GM12878 (cell line): ENCODE measurements around the gene LILRB3. TPM values are rescaled to one million over a fixed set of nuclear protein-coding genes. Genes with fewer than 3 reads are reported as not detected.

Experiments used
- ATAC-seq: fragments of 200-7000 bp; cut with Tn5 transposase; 3 replicates; pipeline ENCODE4 v1.9.1; 2020; ENCODE audit warnings: mild to moderate bottlenecking, moderate library complexity
- BruUV-seq: library from RNA; stranded (reverse); fragments of 400-500 nt; replicated peaks from 2 replicates; lab custom pipeline; 2021; lab: Mats Ljungman, UMichigan
- CTCF ChIA-PET: fragments of 300-600 bp; sonication (Branson Sonifier 250); formaldehyde crosslinking; extraction: SDS; loops from one replicate; lab custom pipeline; 2021; ENCODE audit warnings: inconsistent platforms; lab: Yijun Ruan, JAX
- POLR2A ChIA-PET: fragments of 350-600 bp; formaldehyde crosslinking; extraction: SDS; loops from one replicate; lab custom pipeline; 2021; ENCODE audit warnings: inconsistent platforms; lab: Charles Lee
- RAD21 ChIA-PET: fragments of 300-600 bp; sonication (Branson Sonifier 250); formaldehyde crosslinking; loops from one replicate; lab custom pipeline; 2023; ENCODE audit warnings: antibody characterized with exemption; ENCODE audit not compliant: unreplicated experiment; lab: Charles Lee
- SMC1A ChIA-PET: fragments of 300-600 bp; sonication (Branson Sonifier 250); formaldehyde crosslinking; loops from one replicate; lab custom pipeline; 2023; ENCODE audit not compliant: unreplicated experiment, uncharacterized antibody; lab: Charles Lee
- DNase-seq: peaks from one replicate; pipeline ENCODE4 v3.0.0-alpha.2; 2011; ENCODE audit warnings: low read depth, low spot score
- FAIRE-seq: peaks from 3 replicates; lab custom pipeline; 2011; peaks lifted over from hg19 to GRCh38; lab: Jason Lieb, UNC
- H2AFZ ChIP-seq: 2 replicates; pipeline ENCODE4 v1.6.0; 2011; ENCODE audit warnings: low read depth, low read length, control low read depth; ENCODE audit not compliant: control insufficient read depth
- H3K27ac ChIP-seq: 2 replicates; pipeline ENCODE4 v1.5.1; 2011; ENCODE audit warnings: control low read depth; ENCODE audit not compliant: control insufficient read depth, insufficient read depth
- H3K27me3 ChIP-seq, 2 experiments: replicated peaks in 1 of 2; 2 replicates each; pipeline versions ENCODE4 v1.6.0 to v1.6.1; 2011; ENCODE audit warnings: low read length in 1 of 2; ENCODE audit not compliant: control insufficient read depth in 2 of 2, insufficient read depth in 2 of 2
- H3K36me3 ChIP-seq, 2 experiments: 2 replicates each; pipeline ENCODE4 v1.5.1; 2011; ENCODE audit warnings: low read length in 1 of 2; ENCODE audit not compliant: control insufficient read depth in 2 of 2, insufficient read depth in 2 of 2
- H3K4me1 ChIP-seq: 2 replicates; pipeline ENCODE4 v1.6.1; 2011; ENCODE audit warnings: mild to moderate bottlenecking, low read length, moderate library complexity, mixed read lengths; ENCODE audit not compliant: control insufficient read depth, insufficient read depth
- H3K4me2 ChIP-seq: 2 replicates; pipeline ENCODE4 v1.6.0; 2011; ENCODE audit warnings: control low read depth; ENCODE audit not compliant: control insufficient read depth, insufficient read depth
- H3K4me3 ChIP-seq: fragments of 200-600 bp; sonication (generic); 2 replicates; pipeline ENCODE4 v1.5.1; 2016
- H3K79me2 ChIP-seq: 2 replicates; pipeline ENCODE4 v1.6.0; 2011; ENCODE audit warnings: low read length; ENCODE audit not compliant: control insufficient read depth, insufficient read depth
- H3K9ac ChIP-seq: 2 replicates; pipeline ENCODE4 v1.8.0; 2011; ENCODE audit warnings: low read length, control low read depth, mixed read lengths; ENCODE audit not compliant: control insufficient read depth, insufficient read depth
- H3K9me3 ChIP-seq: replicated peaks from 3 replicates; pipeline ENCODE4 v1.5.1; 2011; ENCODE audit warnings: mild to moderate bottlenecking, low read length; ENCODE audit not compliant: control insufficient read depth, insufficient read depth
- H4K20me1 ChIP-seq: 2 replicates; pipeline ENCODE4 v1.6.0; 2011; ENCODE audit not compliant: control insufficient read depth, insufficient read depth
- ASH2L ChIP-seq: fragments of 300-600, 200-600 bp; sonication (generic); IDR thresholded peaks from 2 replicates; pipeline ENCODE4 v1.6.1; 2017; ENCODE audit warnings: low read depth, mild to moderate bottlenecking, borderline replicate concordance
- BACH1 ChIP-seq: fragments of 450-650 bp; IDR thresholded peaks from 2 replicates; pipeline ENCODE4 v1.6.1; 2017; ENCODE audit warnings: mild to moderate bottlenecking, borderline replicate concordance
- CBFB ChIP-seq: IDR thresholded peaks from 2 replicates; pipeline ENCODE4 v1.6.1; 2016; ENCODE audit warnings: antibody characterized with exemption, low read depth
- CHD2 ChIP-seq: IDR thresholded peaks from 2 replicates; pipeline ENCODE4 v1.6.1; 2011; ENCODE audit warnings: low read depth, low read length, improper control_type of control experiment, borderline replicate concordance
- CREB1 ChIP-seq: IDR thresholded peaks from 2 replicates; pipeline ENCODE4 v1.6.1; 2012; ENCODE audit warnings: low read depth, mild to moderate bottlenecking, inconsistent platforms
- CREM ChIP-seq: IDR thresholded peaks from 2 replicates; pipeline ENCODE4 v1.6.1; 2014; ENCODE audit warnings: antibody characterized with exemption, low read depth
- HDGF ChIP-seq: fragments of 450-650 bp; IDR thresholded peaks from 2 replicates; pipeline ENCODE4 v1.6.1; 2016; ENCODE audit warnings: antibody characterized with exemption
- MAX ChIP-seq: IDR thresholded peaks from 2 replicates; pipeline ENCODE4 v1.6.1; 2012; ENCODE audit warnings: low read depth, low read length, improper control_type of control experiment
- NBN ChIP-seq: fragments of 450-650 bp; IDR thresholded peaks from 2 replicates; pipeline ENCODE4 v1.6.1; 2016
- NFYB ChIP-seq: IDR thresholded peaks from 2 replicates; pipeline ENCODE4 v1.6.1; 2011; ENCODE audit warnings: low read depth, mild to moderate bottlenecking, low read length, improper control_type of control experiment, moderate library complexity; ENCODE audit not compliant: insufficient read depth
- NR2C2 ChIP-seq: IDR thresholded peaks from 2 replicates; pipeline ENCODE4 v1.6.1; 2011; ENCODE audit warnings: borderline replicate concordance, low read depth; ENCODE audit not compliant: control insufficient read depth, insufficient read length
- NR2F1 ChIP-seq: fragments of 450-650 bp; conservative IDR thresholded peaks from 2 replicates; pipeline ENCODE4 v1.6.1; 2017; ENCODE audit warnings: mild to moderate bottlenecking
- PKNOX1 ChIP-seq: fragments of 450-650 bp; IDR thresholded peaks from 2 replicates; pipeline ENCODE4 v1.6.1; 2016; ENCODE audit warnings: mild to moderate bottlenecking
- RBBP5 ChIP-seq: fragments of 200-600 bp; sonication (generic); conservative IDR thresholded peaks from 2 replicates; pipeline ENCODE4 v1.6.1; 2016
- RFX5 ChIP-seq: IDR thresholded peaks from 2 replicates; pipeline ENCODE4 v1.6.1; 2011; ENCODE audit warnings: low read depth, low read length, improper control_type of control experiment
- SIX5 ChIP-seq: IDR thresholded peaks from 2 replicates; pipeline ENCODE4 v1.6.1; 2011; ENCODE audit warnings: mild to moderate bottlenecking, low read depth, low read length, moderate library complexity; ENCODE audit not compliant: severe bottlenecking
- TBL1XR1 ChIP-seq: IDR thresholded peaks from 2 replicates; pipeline ENCODE4 v1.6.1; 2012; ENCODE audit warnings: low read depth, low read length, improper control_type of control experiment
- TCF12 ChIP-seq: IDR thresholded peaks from 2 replicates; pipeline ENCODE4 v1.6.1; 2011; ENCODE audit warnings: low read depth, mild to moderate bottlenecking, low read length
- ZNF217 ChIP-seq: fragments of 450-650 bp; IDR thresholded peaks from 2 replicates; pipeline ENCODE4 v1.6.1; 2017; ENCODE audit warnings: antibody characterized with exemption, mild to moderate bottlenecking
- WGBS: methylation state at CpG from one replicate; pipeline ENCODE4 v1.1.6; 2016; ENCODE audit warnings: low lambda C conversion rate; ENCODE audit not compliant: insufficient replicate concordance, insufficient coverage; ENCODE audit errors: missing lambda C conversion rate; 5-methylcytosine and 5-hydroxymethylcytosine counted together
- in situ Hi-C: fragments of 300-500 bp; cut with MboI; formaldehyde crosslinking; loops from 9 replicates; pipeline ENCODE4 v1.14.3; 2018; ENCODE audit warnings: mixed read lengths
- intact Hi-C: fragments of 100-400 bp; cut with micrococcal nuclease; formaldehyde crosslinking; loops from one replicate; pipeline ENCODE4 v1.14.2; 2022; ENCODE audit not compliant: unreplicated experiment
- polyA plus RNA-seq, 11 experiments: library from polyadenylated mRNA; depleted of rRNA in 4 of 11; unstranded in 6 of 11; stranded (reverse) in 5 of 11; fragments of >200 nt; fragmentation: Nextera tagmentation in 4 of 11; fragmentation: Illumina TruSeq in 1 of 11; extraction: Ambion mirVana in 4 of 11; extraction: Trizol in 1 of 11; gene quantifications; 1 replicate in 1 of 11; 2 replicates in 10 of 11; pipeline versions ENCODE4 v1.2.1 to v1.2.3, GENCODE V29; 2011 to 2016; ENCODE audit warnings: inconsistent platforms in 2 of 11, missing spikeins in 2 of 11, low read depth in 1 of 11
- total RNA-seq, 4 experiments: library from RNA; depleted of rRNA in 3 of 4; stranded (reverse); fragments of >200 nt in 3 of 4; fragmentation: Illumina TruSeq in 1 of 4; extraction: Trizol in 1 of 4; gene quantifications; 2 replicates each; pipeline versions ENCODE4 v1.2.1 to v1.2.3, GENCODE V29; 2013 to 2021

The LILRB3 gene
- total and polyA plus RNA-seq, 10 of the 15 experiments (the other 5 are each of a cell fraction or from before 2014, with no cell fraction given), result 0.04 to 1.1 (median 0.18) TPM; not detected in 1

- H3K79me2 ChIP-seq, result peaks cover 19% of the 10 kb centered on the region
- FAIRE-seq (no peak), ATAC-seq (peak; percentile 77), DNase-seq (peak; percentile 98)
- 0 out of 2 replicates have a peak, but pooled peaks have one; percentile 22 for TF ChIP-seq NFYB
- peak; percentile 52; the same call in 1 of the 2 replicates for TF ChIP-seq PKNOX1
- TF ChIP-seq ZNF217, result no peak
- TF ChIP-seq HDGF, result peak; percentile 85; the same call in 1 of the 2 replicates
- TF ChIP-seq CBFB, result no peak
- peak; percentile 80 for TF ChIP-seq CREB1
- TF ChIP-seq CREM, result peak; percentile 38
- TF ChIP-seq NBN, result 0 out of 2 replicates have a peak, but pooled peaks have one; percentile 5
- no peak for TF ChIP-seq NR2F1
- peak; percentile 38; the same call in 1 of the 2 replicates for TF ChIP-seq RFX5
- TF ChIP-seq TCF12, result no peak
- peak; percentile 34; the same call in 1 of the 2 replicates for TF ChIP-seq CHD2
- no peak for TF ChIP-seq BACH1
- peak; percentile 41; the same call in 1 of the 2 replicates for TF ChIP-seq TBL1XR1
- no peak for TF ChIP-seq RBBP5
- no peak for TF ChIP-seq ASH2L
- no peak for TF ChIP-seq MAX
- TF ChIP-seq NR2C2, result no peak
- no peak for TF ChIP-seq SIX5
- intact Hi-C loops (loop anchor here (1.0 kb wide), 1 partner anchor 31 kb away; the partner anchor contains the start of gene LENG1), in situ Hi-C loops (no loop called here)
- H3K9me3 ChIP-seq, result no peaks in the 10 kb centered on the region
- H2AFZ ChIP-seq, result peak overlapping the region; percentile 99
- BruUV-seq, result no TSS peak
- peak overlapping the region; percentile 90 for H3K9ac ChIP-seq
- peak overlapping the region; percentile 95 for H3K4me3 ChIP-seq
- RAD21 ChIA-PET, result interaction anchor here (0.6 to 1.0 kb wide), 3 partner anchors 10 to 1464 kb away, joined by 3 read pairs; partner anchors contain the start of gene CNOT3
- peaks cover 14% of the 10 kb centered on the region for H3K4me1 ChIP-seq
- 1% methylated on average over 39 of the region's 56 CpGs for WGBS
- no peaks in the 10 kb centered on the region for H4K20me1 ChIP-seq
- peak overlapping the region; percentile 99 for H3K27ac ChIP-seq
- SMC1A ChIA-PET, result interaction anchor here (1.0 to 4.8 kb wide), 5 partner anchors 8 to 134 kb away, joined by 3 to 26 read pairs (median 4); partner anchors contain the start of gene RPS9
- peaks cover 2 to 4% of the 10 kb centered on the region in 2 experiments; a peak in 3 of 4 replicates for H3K36me3 ChIP-seq
- CTCF ChIA-PET, result interaction anchor here (0.6 kb wide), 1 partner anchor 20 kb away, joined by 3 read pairs; no protein-coding TSS in a partner anchor
- no peaks in the 10 kb centered on the region for H3K27me3 ChIP-seq
- POLR2A ChIA-PET, result interaction anchor here (1.1 to 6.1 kb wide), 3 partner anchors 12 to 53 kb away, joined by 6 to 100 read pairs (median 36); partner anchors contain the start of genes CNOT3, LENG1 and RPS9
- H3K4me2 ChIP-seq, result peak overlapping the region; percentile 71
Observed at GRCh38 chr19:54190503-54191010, 32.2 kb downstream of the LILRB3 start.
